ENCODE results near the gene GNAI1.
"Not testable (repeated sequence)": the region's sequence is repeated elsewhere in the genome, so short reads cannot be mapped to it uniquely, and the experiment has no call there.

The GNAI1 gene

DNA sequence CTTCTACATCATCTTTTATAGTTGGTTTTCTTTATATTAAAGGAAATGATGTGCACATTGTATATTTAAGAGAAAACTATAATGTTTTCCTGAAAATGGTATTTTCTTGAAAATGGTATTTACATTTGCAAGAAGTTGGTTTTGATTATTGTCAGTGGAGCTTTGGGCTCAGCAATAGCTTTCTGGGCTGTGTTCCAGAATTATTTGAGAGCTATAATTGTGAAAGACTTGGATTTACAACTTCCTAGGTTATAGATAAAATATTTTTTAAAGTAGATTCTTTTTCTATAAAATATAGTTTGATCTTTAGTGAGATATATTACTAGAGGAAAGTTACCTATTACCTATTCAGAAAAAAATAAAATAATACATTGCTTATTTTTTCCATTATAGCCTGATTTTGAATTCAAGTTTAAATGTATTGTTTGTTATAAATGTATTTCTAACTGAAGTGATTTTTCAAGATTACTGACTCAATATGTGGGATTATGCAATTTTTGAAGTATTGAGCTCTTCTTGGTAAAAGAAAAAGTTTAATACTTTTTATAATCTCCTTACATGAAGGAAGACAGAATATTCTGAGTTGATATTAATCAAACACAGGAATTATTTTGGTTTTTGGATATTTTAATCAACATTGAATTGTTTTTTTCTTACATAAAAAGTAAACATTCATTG lies 20.2 kb downstream of the GNAI1 start:
- peaks cover 23% of the 10 kb centered on the region for H3K4me1 Mint-ChIP-seq
- no peak overlapping the region for H3K4me3 Mint-ChIP-seq
- H3K36me3 Mint-ChIP-seq (ENCODE audit: low read depth), result peaks cover 10% of the 10 kb centered on the region
- H3K27me3 Mint-ChIP-seq (ENCODE audit: low read depth), result no peaks in the 10 kb centered on the region
- TF ChIP-seq, protein P1, sequence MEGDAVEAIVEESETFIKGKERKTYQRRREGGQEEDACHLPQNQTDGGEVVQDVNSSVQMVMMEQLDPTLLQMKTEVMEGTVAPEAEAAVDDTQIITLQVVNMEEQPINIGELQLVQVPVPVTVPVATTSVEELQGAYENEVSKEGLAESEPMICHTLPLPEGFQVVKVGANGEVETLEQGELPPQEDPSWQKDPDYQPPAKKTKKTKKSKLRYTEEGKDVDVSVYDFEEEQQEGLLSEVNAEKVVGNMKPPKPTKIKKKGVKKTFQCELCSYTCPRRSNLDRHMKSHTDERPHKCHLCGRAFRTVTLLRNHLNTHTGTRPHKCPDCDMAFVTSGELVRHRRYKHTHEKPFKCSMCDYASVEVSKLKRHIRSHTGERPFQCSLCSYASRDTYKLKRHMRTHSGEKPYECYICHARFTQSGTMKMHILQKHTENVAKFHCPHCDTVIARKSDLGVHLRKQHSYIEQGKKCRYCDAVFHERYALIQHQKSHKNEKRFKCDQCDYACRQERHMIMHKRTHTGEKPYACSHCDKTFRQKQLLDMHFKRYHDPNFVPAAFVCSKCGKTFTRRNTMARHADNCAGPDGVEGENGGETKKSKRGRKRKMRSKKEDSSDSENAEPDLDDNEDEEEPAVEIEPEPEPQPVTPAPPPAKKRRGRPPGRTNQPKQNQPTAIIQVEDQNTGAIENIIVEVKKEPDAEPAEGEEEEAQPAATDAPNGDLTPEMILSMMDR (IDR thresholded peaks at IDR 0.05; ENCODE audit: unreplicated experiment in 3 of 3), result no peak
- no peaks in the 10 kb centered on the region for H3K9me3 Mint-ChIP-seq
- peak overlapping the region; percentile 60 to 72 (median 69) for H3K27ac Mint-ChIP-seq

DNA sequence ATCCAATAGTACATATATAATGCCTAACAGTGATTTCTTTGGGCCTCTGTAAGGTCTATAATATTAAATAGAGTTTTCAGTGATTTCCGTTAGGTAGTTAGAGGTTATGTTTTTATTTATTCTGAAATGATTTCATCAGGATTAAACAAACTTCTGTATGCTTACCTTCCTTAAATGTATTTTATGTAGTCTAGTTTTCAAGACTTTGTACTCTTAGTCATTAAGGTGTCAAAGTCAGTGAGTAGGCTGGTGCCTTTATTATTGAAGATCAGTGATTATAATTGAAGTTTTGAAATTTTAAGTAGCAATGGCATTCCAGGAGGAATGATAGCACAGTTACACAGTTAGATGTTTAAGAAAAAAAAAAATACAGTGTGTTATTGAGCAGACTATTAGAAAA lies 20.7 kb downstream of the GNAI1 start:
- peaks cover 10% of the 10 kb centered on the region for H3K36me3 Mint-ChIP-seq (ENCODE audit: low read depth)
- H3K4me1 Mint-ChIP-seq, result peaks cover 23% of the 10 kb centered on the region
- H3K27me3 Mint-ChIP-seq (ENCODE audit: low read depth), result no peaks in the 10 kb centered on the region
- H3K9me3 Mint-ChIP-seq, result no peaks in the 10 kb centered on the region
- no peak overlapping the region for H3K4me3 Mint-ChIP-seq
- H3K27ac Mint-ChIP-seq, result no peak overlapping the region
- TF ChIP-seq, protein P1 (IDR thresholded peaks at IDR 0.05; ENCODE audit: unreplicated experiment in 3 of 3), result no peak

DNA sequence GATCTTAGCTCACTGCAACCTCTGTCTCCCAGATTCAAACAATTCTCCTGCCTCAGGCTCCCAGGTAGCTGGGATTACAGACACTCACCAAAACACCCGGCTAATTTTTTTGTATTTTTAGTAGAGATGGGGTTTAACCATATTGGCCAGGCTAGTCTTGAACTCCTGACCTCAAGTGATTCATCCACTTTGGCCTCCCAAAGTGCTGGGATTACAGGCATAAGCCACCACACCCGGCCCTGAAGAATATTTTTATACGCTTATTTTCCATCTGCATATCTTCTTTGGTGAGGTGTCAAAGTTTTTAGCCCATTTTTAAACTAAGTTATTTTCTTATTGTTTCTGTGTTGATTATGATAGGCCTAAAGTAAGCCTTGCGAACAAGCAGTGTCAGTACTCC lies 23.1 kb downstream of the GNAI1 start:
- not testable (repeated sequence) for H3K27ac Mint-ChIP-seq; H3K9me3 Mint-ChIP-seq; H3K27me3 Mint-ChIP-seq (ENCODE audit: low read depth); H3K4me3 Mint-ChIP-seq; H3K4me1 Mint-ChIP-seq
- H3K36me3 Mint-ChIP-seq (ENCODE audit: low read depth), result peaks cover 14% of the 10 kb centered on the region

DNA sequence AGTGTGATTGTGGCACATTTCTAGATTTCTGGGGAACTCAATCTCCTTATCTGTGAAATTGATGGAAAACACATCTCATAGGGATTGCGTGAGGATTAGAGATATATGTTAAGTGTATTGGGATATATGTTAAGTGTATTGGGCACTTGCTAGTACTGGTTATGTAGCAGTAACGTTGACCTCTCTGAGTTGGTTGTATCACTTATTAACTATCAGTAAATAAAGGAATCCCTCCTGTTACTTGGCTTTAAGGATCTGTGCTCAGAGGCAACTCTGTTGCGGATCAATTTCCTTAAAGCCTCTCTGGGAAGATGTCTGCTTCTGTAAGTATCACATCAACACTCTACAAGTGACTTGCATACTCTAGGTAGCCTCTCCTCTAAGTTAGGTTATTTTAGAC lies 25.2 kb downstream of the GNAI1 start:
- H3K36me3 Mint-ChIP-seq (ENCODE audit: low read depth), result peaks cover 18% of the 10 kb centered on the region
- TF ChIP-seq, protein P1 (IDR thresholded peaks at IDR 0.05; ENCODE audit: unreplicated experiment in 3 of 3), result no peak
- no peaks in the 10 kb centered on the region for H3K27me3 Mint-ChIP-seq (ENCODE audit: low read depth)
- no peak overlapping the region for H3K27ac Mint-ChIP-seq
- no peak overlapping the region for H3K4me3 Mint-ChIP-seq
- peaks cover under 1% of the 10 kb centered on the region for H3K4me1 Mint-ChIP-seq
- H3K9me3 Mint-ChIP-seq, result peaks cover 3% of the 10 kb centered on the region

DNA sequence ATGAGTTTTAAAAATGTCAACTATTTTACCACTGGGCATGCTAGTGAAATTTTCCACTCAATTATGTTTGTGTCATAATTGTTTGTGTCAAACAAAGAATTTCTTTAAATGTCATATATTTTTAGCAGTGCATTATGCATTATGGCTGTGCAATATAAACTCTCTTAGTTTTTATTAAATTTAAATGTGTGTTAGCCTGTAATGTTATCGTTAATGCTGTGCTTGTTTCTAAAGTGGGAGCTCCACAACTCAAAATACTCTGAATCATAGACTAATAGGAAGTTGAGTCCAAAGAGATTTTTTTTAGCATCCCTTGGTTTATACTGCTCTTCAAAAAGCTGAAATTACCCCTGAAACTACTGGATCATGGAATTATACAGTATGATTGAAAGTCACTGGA lies 26.8 kb downstream of the GNAI1 start:
- H3K27me3 Mint-ChIP-seq (ENCODE audit: low read depth), result no peaks in the 10 kb centered on the region
- peaks cover 3% of the 10 kb centered on the region for H3K9me3 Mint-ChIP-seq
- no peak overlapping the region for H3K4me3 Mint-ChIP-seq
- TF ChIP-seq, protein P1 (IDR thresholded peaks at IDR 0.05; ENCODE audit: unreplicated experiment in 3 of 3), result no peak
- no peak overlapping the region for H3K27ac Mint-ChIP-seq
- peaks cover 5% of the 10 kb centered on the region for H3K4me1 Mint-ChIP-seq
- peaks cover 18% of the 10 kb centered on the region for H3K36me3 Mint-ChIP-seq (ENCODE audit: low read depth)

DNA sequence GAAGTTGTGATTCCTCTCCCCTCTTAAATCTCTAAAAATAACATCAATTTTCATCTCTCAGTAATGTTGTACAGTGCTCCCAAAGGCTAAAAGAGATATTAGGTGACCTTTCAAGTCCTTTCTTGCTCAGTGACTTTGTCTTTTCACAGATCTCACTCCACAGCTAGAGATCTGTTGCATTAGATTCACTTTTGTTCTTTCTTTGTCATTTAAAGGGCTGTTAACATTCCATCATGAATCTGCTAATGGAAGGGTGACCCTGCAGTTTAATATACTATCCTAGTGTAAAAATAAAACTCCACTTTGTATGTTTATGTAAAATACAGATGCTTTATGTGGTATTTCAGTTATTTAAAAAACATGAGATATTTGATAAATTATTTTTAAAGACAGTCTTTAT lies 30.5 kb downstream of the GNAI1 start:
- Mint-ChIP-seq H3K27ac (peak overlapping the region in 2 of 3 experiments; percentile 19 to 40), H3K9me3 (peaks cover 8% of the 10 kb centered on the region), H3K27me3 (ENCODE audit: low read depth) (no peaks in the 10 kb centered on the region), H3K4me1 (peaks cover 5% of the 10 kb centered on the region), H3K36me3 (ENCODE audit: low read depth) (peaks cover 14% of the 10 kb centered on the region), H3K4me3 (no peak overlapping the region)
- TF ChIP-seq, protein P1 (IDR thresholded peaks at IDR 0.05; ENCODE audit: unreplicated experiment in 3 of 3), result no peak

Measured in nephron (organoid).